ENCODE measurements around the gene P2RY2. TPM values are rescaled to one million over a fixed set of nuclear protein-coding genes. Genes with fewer than 3 reads are reported as not detected.
A peak's percentile ranks its signal among the peaks of the same experiment; 100 is the strongest.

Gene P2RY2
- polyA plus RNA-seq, 1 of the 3 experiments (the other 2 are of a cell fraction) = 0.12 TPM

- Histone ChIP-seq H3K9ac (no peak overlapping the region), H3K9me2 (no peaks in the 10 kb centered on the region), H3K4me2 (0 out of 2 replicates have a peak overlapping the region, but pooled peaks have one; percentile 1), H3K79me2 (ENCODE audit: insufficient read depth) (no peaks in the 10 kb centered on the region), H4K20me1 (ENCODE audit: insufficient read depth) (no peaks in the 10 kb centered on the region), H3K4me3 (ENCODE audit: low read depth in 2 of 2, low read length in 1 of 2) (no peak overlapping the region), H3K4me1 (ENCODE audit: control insufficient read depth in 1 of 2, insufficient read depth in 2 of 2, low read depth in 1 of 2, low read length in 1 of 2) (peaks cover 0 to 12% of the 10 kb centered on the region in 2 experiments; a peak in 3 of 4 replicates), H3F3A (replicated peaks; ENCODE audit: insufficient read depth) (peaks cover 11% of the 10 kb centered on the region), H3K27ac (ENCODE audit: low read depth in 2 of 2, low read length in 1 of 2) (peak overlapping the region in 1 of 2 experiments; percentile 32; a peak in 1 of 4 replicates), H2AFZ (ENCODE audit: low read depth) (peak overlapping the region; percentile 72; the same call in 1 of the 2 replicates), H3K9me3 (no peaks in the 10 kb centered on the region), H3K36me3 (replicated peaks in 1 of 2; ENCODE audit: control insufficient read depth in 1 of 2, insufficient read depth in 2 of 2, low read length in 1 of 2) (no peaks in the 10 kb centered on the region), H3K27me3 (ENCODE audit: insufficient read depth) (no peaks in the 10 kb centered on the region)
- 64% methylated on average over 5 of the region's 13 CpGs for WGBS (ENCODE audit: low lambda C conversion rate)
- TF ChIP-seq FOSL2 (IDR thresholded peaks at IDR 0.05; ENCODE audit: borderline replicate concordance, low read depth) (peak; percentile 40), REST (IDR thresholded peaks at IDR 0.05; ENCODE audit: low read depth, low read length) (no peak)
- CTCF ChIA-PET = interaction anchor here (0.7 to 7.9 kb wide), 23 partner anchors 9 to 460 kb away, joined by 3 to 109 read pairs (median 4); no protein-coding TSS in a partner anchor
- DNase-seq = no peak
- POLR2A ChIA-PET = no interaction called here
Observed at GRCh38 chr11:73185680-73186293, 32.3 kb upstream of the P2RY2 start.

GRCh38 chr11:73186294-73186850 lies 31.7 kb upstream of the P2RY2 start:
- TF ChIP-seq NRF1 (IDR thresholded peaks at IDR 0.05; ENCODE audit: low read depth, low read length) (no peak), POLR2AphosphoS5 (IDR thresholded peaks at IDR 0.05; ENCODE audit: low read depth, low read length) (no peak), RAD21 (IDR thresholded peaks at IDR 0.05; ENCODE audit: low read length) (no peak), RCOR1 (IDR thresholded peaks at IDR 0.05; ENCODE audit: low read length) (no peak), TCF12 (IDR thresholded peaks at IDR 0.05) (no peak)
- Histone ChIP-seq H2AFZ (ENCODE audit: low read depth) (peak overlapping the region; percentile 72; the same call in 1 of the 2 replicates), H4K20me1 (ENCODE audit: insufficient read depth) (no peaks in the 10 kb centered on the region), H3K9me3 (no peaks in the 10 kb centered on the region), H3K4me3 (ENCODE audit: low read depth in 2 of 2, low read length in 1 of 2) (no peak overlapping the region), H3K9ac (no peak overlapping the region), H3K79me2 (ENCODE audit: insufficient read depth) (no peaks in the 10 kb centered on the region), H3K36me3 (replicated peaks in 1 of 2; ENCODE audit: control insufficient read depth in 1 of 2, insufficient read depth in 2 of 2, low read length in 1 of 2) (no peaks in the 10 kb centered on the region), H3K9me2 (no peaks in the 10 kb centered on the region), H3K4me1 (ENCODE audit: control insufficient read depth in 1 of 2, insufficient read depth in 2 of 2, low read depth in 1 of 2, low read length in 1 of 2) (peaks cover 0 to 12% of the 10 kb centered on the region in 2 experiments; a peak in 3 of 4 replicates), H3K27me3 (ENCODE audit: insufficient read depth) (no peaks in the 10 kb centered on the region), H3K27ac (ENCODE audit: low read depth in 2 of 2, low read length in 1 of 2) (peak overlapping the region in 1 of 2 experiments; percentile 32; a peak in 1 of 4 replicates), H3F3A (replicated peaks; ENCODE audit: insufficient read depth) (peaks cover 11% of the 10 kb centered on the region), H3K4me2 (0 out of 2 replicates have a peak overlapping the region, but pooled peaks have one; percentile 1)
- ChIA-PET CTCF (interaction anchor here (0.8 to 7.9 kb wide), 19 partner anchors 8 to 461 kb away, joined by 3 to 109 read pairs (median 5); no protein-coding TSS in a partner anchor), POLR2A (no interaction called here)
- DNase-seq = no peak
- 87% methylated on average over 9 of the region's 10 CpGs for WGBS (ENCODE audit: low lambda C conversion rate)
